22Rv1 (cell line): ENCODE results near the gene ARHGAP18.
A peak's percentile ranks its signal among the peaks of the same experiment; 100 is the strongest.

Source experiments
- H3K27ac ChIP-seq: fragments of 450-650 bp; 2 replicates; pipeline ENCODE4 v1.5.1; 2017
- CTCF ChIP-seq: fragments of 450-650 bp; IDR thresholded peaks from 2 replicates; pipeline ENCODE4 v1.5.1; 2017; ENCODE audit warnings: mild to moderate bottlenecking
- ZFX ChIP-seq: fragments of 450-650 bp; IDR thresholded peaks from 2 replicates; pipeline ENCODE4 v1.6.1; 2017; ENCODE audit warnings: antibody characterized with exemption, borderline replicate concordance

The ARHGAP18 gene

GRCh38 chr6:129709769-129710449, at the start of gene ARHGAP18:
TSS of gene ARHGAP18 (minus strand) at chr6:129710177. CDS start at chr6:129710136, 41 bp downstream.
- H3K27ac ChIP-seq = peak within 1 kb of the TSS; percentile 90
- no peak for TF ChIP-seq ZFX
- TF ChIP-seq CTCF = no peak

GRCh38 chr6:129755787-129756186, 45.8 kb upstream of the ARHGAP18 start:
- H3K27ac ChIP-seq = no peak overlapping the region
- TF ChIP-seq CTCF (no peak), ZFX (no peak)

- TF ChIP-seq CTCF (no peak), ZFX (no peak)
- H3K27ac ChIP-seq = no peak overlapping the region
Measured at GRCh38 chr6:129754750-129755149, 44.8 kb upstream of the ARHGAP18 start.

- TF ChIP-seq ZFX = no peak
- no peak overlapping the region for H3K27ac ChIP-seq
Measured at GRCh38 chr6:129753422-129753821, 43.4 kb upstream of the ARHGAP18 start.

- TF ChIP-seq CTCF (no peak), ZFX (no peak)
- H3K27ac ChIP-seq = no peak overlapping the region
Measured at GRCh38 chr6:129751384-129751783, 41.4 kb upstream of the ARHGAP18 start.

GRCh38 chr6:129750360-129750759, 40.4 kb upstream of the ARHGAP18 start:
- no peak for TF ChIP-seq ZFX
- H3K27ac ChIP-seq = no peak overlapping the region

- TF ChIP-seq ZFX = no peak
- no peak for TF ChIP-seq CTCF
- H3K27ac ChIP-seq = no peak overlapping the region
Measured at GRCh38 chr6:129749749-129750120, 39.8 kb upstream of the ARHGAP18 start.

GRCh38 chr6:129748901-129749748, 39.1 kb upstream of the ARHGAP18 start:
- TF ChIP-seq CTCF = no peak
- no peak for TF ChIP-seq ZFX
- no peak overlapping the region for H3K27ac ChIP-seq
